GM20000 (cell line): ENCODE measurements around the gene ARFGEF3.
A peak's percentile ranks its signal among the peaks of the same experiment; 100 is the strongest.

Source experiments
- DNase-seq: peaks from one replicate; pipeline ENCODE4 v3.0.0; 2012; ENCODE audit warnings: low spot score
- CTCF ChIP-seq: IDR thresholded peaks from 2 replicates; pipeline ENCODE4 v1.5.1; 2012; ENCODE audit warnings: mild to moderate bottlenecking, control low read depth; ENCODE audit errors: extremely low read depth, missing control alignments

ARFGEF3 gene

GRCh38 chr6:138155443-138155842 is 6.3 kb upstream of the ARFGEF3 start:
- DNase-seq = no peak
- no peak for TF ChIP-seq CTCF

GRCh38 chr6:138157986-138158638 is 3.6 kb upstream of the ARFGEF3 start:
- DNase-seq = no peak
- TF ChIP-seq CTCF = no peak

- no peak for DNase-seq
- no peak for TF ChIP-seq CTCF
These were observed 2.5 kb upstream of the ARFGEF3 start for GRCh38 chr6:138159246-138159645.

GRCh38 chr6:138160329-138161087 is 1.2 kb upstream of the ARFGEF3 start:
- TF ChIP-seq CTCF = no peak
- peak; percentile 35 for DNase-seq

- no peak for DNase-seq
- no peak for TF ChIP-seq CTCF
These were observed 726 bp upstream of the ARFGEF3 start for GRCh38 chr6:138161088-138161337.

- DNase-seq = peak; percentile 27
- no peak for TF ChIP-seq CTCF
These were observed 594 bp downstream of the ARFGEF3 start for GRCh38 chr6:138162111-138162954.

GRCh38 chr6:138162955-138163575 is 1.3 kb downstream of the ARFGEF3 start:
- no peak for TF ChIP-seq CTCF
- no peak for DNase-seq
